Measurements from ENCODE around the gene FAT1.

Gene FAT1

DNA sequence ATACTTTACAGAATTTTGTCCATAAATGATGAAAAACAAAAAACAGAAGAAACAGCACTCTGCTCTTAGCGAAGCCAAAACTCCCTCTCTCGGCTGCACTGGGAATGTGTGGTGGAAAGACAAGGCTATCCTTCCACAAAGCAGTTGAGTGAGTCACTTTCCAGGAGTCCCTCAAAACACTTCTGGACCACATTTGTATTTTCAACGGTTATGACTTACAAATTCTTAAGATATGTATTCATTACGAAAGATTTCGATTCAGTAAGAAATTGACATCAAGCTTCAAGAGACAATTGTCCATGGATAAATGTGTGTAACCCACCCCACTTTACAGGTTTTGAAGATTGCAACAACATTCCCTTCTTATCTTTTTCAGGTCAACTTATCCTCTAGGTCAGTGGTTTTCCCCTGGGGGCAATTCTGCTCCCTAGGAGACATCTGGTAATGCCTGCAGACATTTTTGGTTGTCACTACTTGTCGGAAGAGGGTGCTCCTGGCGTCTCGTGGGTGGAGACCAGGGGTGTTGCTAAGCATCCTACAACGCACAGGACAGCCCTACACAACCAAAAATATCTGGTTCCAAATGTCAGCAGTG lies 101.6 kb downstream of the FAT1 start:
- no peak for DNase-seq (ENCODE audit: low spot score)

DNA sequence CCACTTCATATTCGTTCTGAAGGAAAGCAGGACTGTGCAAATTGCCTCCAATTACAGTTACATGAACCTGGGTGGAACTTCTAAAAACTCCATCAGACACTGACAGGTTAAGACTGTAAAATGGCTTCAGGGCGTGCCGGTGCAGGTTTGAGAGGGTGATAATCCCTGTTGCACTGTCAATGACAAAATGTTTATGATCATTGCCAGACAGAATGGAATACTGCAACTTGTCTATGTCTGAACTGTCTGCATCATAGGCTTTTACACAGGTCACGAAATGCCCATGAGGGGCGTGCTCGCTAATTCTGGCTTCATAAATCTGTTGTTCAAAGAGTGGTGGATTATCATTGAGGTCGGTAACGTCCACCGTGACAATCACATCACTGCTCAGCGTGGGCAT lies 104.6 kb downstream of the FAT1 start:
- DNase-seq (ENCODE audit: low spot score): no peak

DNA sequence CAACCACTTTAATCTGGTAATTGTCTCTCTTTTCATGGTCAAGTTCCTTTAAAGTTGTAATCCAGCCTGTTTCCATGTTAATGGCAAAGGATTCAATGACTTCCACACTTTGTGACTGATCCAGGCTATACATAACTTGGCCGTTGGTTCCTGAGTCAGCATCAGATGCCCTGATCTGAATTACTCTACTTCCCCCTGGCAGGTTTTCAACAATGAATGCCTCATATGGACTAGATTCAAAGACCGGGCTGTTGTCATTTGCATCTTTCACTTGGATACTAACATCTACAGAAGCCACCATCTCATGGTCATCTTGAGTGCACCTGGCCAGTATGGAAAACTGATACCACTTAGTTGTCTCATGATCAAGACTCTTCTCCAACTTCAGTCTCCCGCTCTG lies 105.7 kb downstream of the FAT1 start:
- no peak for DNase-seq (ENCODE audit: low spot score)

DNA sequence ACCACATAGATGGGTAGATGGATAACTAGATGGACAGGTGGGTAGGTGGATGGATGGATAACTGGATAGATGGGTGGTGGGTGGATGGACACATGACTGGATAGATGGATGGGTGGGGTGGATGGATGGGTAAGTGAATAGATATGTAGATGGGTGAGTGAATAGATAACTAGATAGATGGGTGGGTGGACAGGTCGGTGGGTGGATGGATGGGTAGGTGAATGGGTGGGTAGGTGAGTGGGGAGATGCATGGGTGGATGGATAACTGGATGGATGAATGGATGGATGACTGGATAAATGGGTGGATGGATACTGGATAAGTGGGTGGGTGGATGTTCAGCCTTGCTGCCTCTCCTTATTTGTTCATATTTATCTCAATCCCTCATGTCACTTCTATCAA lies 116.2 kb downstream of the FAT1 start:
- DNase-seq (ENCODE audit: low spot score): no peak

DNA sequence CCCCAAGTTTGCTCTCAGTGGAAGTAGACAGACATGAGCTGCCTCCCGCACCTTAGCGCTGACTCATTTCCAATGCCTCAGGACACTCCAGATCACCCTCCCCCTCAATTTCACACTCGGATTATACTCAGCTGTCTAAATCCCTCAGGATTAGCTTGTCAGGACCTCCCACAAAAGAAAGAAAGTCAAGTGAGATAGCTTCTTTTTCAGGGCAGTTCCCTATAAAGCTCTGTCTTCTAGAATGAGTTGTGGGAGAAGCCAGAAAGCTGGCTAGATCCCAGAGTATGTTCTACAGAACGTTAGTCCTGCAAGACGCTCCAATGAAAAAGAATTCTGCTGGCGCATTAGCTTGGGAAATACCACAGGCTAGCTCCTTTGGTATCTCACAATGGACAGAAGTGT lies 117.1 kb downstream of the FAT1 start:
- no peak for DNase-seq (ENCODE audit: low spot score)

DNA sequence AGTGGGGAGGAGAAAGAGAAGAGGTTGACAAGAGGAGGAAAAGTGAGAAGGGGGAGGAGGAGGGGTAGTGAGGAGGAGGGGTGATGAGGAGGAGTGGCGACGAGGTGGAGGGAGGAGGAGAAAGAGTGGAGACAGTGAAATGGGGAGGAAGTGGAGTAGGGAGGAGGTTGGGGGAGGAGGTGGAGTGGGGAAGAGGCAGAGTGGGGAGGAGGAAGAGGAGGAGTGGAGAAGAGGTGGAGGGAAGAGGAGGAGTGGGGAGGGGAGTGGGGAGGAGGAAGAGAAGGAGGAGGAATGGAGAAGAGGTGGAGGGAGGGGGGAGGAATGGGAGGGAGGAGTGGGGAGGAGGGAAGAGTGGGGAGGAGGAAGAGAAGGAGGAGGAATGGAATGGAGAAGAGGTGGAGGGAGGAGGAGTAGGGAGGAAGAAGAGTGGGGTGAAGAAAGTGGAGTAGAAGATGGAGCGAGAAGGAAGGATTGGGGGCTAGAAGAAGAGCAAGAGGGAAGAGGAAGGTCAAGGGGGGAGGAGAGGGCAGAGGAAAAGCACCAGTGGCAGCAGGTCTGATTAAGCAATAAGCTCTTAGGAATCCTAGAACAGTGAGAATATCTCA lies 118.3 kb downstream of the FAT1 start:
- no peak for DNase-seq (ENCODE audit: low spot score)

DNA sequence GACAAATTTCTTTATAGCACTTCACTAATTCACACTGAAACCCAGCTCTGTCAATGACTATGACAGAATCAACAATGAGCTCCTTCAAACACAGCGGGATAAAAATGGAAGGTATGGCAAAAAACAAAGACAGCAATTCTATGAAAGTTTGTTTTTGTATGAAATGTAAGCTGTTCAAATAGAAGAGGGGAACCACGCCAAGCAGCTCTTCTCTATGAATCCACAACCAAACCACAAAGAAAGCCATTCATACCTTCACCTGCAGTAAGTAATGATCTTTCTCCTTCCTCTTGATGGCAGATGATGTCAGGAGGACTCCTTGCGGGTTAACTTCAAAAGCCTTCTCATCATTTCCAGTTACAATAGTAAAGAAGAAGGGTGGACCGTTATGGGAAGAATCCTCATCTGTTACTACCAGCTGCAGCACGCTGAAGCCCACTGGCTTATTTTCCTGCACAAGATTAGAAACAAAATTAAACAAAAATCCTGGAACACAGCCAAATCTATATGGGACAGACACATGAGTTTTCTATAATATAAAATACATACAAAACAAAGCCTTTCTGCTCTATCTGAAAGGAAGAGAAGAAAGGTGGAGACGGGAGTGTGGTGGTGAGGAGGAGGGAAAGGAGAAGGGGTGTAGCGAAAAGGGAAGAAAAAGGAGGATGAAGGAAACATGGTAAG lies 119.4 kb downstream of the FAT1 start:
- DNase-seq (ENCODE audit: low spot score): no peak

DNA sequence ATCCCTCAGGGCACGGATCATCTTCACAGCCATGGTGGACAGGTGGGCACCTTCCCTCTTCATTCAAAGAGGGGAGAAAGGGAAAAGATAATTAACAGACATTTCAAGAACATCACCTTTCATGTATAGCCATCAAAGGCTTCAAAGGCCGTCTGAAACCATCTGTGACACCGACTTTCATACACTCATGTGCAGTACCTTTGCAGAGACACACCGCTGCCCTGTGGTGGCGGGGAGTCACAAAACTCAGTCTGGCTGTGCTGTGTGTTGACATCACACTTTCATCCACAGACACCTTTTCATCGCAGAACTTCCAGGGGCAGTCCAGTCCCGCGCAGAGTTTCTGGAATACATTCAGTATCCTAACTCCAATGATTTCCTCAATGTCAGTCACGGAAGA lies 120.7 kb downstream of the FAT1 start:
- DNase-seq (ENCODE audit: low spot score): no peak

DNA sequence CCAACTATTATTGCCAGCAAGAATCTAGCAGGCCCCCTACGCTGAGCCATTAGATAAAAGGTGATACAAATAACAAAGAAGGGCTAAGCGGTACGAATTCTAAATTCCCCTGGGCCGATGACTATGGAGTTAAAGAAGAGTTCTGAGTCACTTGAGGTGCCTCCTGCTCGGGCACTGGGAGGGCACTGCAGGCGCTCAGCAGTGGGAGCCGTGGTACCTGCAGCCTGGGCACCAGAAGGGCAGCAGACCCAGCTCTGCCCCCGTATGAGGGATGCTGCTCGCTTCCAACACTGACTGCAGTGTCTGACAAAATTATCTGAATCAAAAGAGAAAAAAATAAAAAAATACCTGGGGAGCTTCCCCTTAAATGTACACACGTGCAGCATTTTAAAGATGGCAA lies 124.2 kb downstream of the FAT1 start:
- no peak for DNase-seq (ENCODE audit: low spot score)

DNA sequence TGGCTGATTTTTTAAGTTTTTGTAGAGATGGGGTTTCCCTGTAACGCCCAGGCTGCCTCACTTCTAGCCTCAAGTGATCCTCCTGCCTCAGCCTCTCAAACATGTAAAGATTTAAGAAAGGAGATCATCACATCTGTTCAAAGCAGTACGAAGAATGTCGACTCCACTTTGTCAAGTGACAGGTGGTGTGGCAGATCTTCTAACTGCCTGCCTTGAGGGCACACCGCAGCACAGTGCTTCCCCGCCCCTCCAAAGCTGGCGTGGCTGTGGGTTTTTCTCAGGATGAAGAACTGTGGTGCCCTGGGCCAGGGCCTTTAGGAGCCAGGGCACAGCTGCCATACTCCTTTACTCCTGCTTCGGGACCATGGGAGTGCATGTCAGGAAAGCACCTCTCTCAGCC lies 125.0 kb downstream of the FAT1 start:
- DNase-seq (ENCODE audit: low spot score): no peak

DNA sequence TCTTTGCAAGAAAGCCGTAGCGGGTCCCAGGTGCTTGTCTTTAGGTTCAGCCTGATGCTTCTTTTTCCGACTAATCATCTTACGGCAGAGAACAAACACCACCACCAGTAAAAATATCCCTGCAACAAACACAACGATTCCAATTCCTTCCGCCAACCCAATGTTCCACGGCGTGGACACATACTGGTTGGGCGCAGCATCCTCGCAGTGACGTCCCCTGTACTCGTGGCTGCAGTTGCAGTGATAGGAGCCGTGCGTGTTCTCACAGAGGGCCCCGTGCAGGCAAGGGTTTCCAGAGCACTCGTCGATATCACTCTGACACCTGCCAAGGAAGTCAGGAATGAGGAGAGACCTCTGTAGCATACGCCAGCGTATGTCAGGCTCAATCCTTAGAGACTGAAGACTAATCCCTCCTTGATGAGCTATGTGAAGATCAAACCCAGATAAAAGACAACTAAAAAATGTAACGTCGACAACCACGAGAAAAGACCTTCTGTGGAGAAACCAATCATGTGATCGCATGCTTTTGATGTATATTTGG lies 126.7 kb downstream of the FAT1 start:
- DNase-seq (ENCODE audit: low spot score): no peak

DNA sequence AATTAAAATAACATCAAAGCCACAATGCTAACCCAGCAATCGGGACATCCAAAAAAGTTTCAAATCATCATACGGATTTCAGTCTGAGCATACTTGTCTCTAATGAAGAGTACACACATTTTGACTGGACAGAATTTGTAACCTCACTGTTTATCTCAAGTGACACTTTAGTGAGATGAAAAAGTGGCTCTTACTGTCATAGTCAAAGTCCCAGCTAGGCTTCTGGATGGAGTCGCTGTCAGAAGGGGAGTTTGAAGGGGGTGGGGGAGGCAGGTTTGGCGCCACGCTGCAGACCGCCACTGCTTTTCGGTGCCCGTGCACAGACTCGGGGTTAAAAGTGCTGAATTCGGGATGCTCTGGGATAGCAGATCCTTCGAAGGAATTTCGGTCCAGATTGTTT lies 127.3 kb downstream of the FAT1 start:
- no peak for DNase-seq (ENCODE audit: low spot score)

DNA sequence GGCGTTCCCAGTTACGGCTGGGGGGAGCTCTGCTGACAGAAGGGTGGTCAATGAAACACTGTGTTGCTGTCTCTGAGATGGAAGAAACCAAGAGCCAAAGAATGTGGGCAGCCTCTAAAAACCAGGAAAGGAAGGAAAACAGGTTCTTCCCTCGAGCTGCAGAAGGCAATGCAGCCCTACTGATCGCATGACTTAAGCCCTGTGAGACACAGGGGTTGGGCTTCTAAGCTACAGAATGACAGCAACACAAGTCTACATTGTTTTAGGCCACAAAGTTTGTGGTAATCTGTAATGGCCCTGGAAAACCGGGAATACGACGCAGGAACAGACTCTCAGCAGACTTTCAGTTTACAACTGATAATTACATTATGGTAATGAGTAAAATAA lies 130.1 kb downstream of the FAT1 start:
- DNase-seq (ENCODE audit: low spot score): no peak

DNA sequence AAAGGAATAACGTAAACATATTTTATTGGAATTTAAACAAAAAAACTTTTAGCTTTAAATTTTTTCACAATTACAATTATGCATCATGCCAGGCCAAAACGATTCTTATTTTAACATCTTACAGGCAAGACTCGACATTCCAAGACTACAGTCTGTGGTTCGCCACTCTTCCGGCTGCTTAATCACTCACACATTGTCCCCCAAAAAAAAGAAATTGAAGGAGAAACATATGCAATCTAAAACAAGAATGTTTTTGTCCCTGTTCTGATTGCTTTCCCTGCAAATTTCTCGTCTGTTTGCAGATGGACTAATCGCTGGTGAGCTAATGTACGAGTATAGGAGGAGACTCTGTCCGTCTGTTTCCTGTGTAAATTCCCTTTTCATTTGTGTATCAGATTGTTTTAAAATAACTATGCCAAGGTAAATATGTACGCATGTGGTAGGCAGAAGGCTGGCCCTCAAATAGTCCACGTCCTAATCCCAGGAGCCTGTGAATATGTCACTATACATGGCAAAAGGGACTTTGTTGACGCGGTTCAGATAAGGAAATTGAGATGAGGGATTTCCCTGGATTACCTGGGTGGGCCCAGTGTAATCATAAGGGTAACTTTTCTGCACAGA lies 130.6 kb downstream of the FAT1 start:
- DNase-seq (ENCODE audit: low spot score): no peak

DNA sequence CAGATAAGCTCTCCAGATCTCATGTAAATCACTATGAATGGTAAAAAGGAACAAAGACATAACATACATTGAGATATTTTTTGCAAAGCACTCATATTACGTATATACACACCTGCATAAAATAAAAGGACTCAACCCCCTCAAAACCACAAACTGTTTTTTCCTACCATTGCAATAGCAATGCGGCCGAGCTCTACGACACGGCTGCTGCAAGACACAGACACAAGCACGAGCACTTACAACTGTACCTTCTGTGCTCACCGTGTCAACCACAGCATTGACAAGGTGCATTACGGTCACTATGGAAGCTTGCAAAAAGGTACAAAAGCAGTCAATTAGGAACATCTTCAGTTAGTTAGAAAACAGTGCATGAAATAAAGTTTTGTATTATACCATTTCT lies 131.2 kb downstream of the FAT1 start:
- no peak for DNase-seq (ENCODE audit: low spot score)

DNA sequence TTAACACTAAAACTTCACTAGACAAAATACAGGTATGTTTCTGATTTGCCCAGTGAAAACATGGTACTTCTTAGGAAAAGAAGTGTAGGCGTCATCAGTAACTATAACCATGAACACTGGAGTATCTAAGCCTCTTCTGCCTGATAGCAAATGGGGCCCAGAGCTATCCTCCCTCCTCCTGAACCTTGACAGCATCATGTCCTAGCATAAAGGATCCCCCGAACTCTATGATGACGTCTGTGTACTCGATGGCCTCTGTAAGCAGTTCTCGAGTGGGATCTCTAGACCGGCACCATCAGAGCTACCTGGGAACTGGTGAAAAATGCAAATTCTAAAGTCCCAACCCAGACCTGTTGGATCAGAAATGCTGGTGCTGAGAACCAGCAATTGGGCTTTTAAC lies 132.0 kb downstream of the FAT1 start:
- DNase-seq (ENCODE audit: low spot score): no peak

DNA sequence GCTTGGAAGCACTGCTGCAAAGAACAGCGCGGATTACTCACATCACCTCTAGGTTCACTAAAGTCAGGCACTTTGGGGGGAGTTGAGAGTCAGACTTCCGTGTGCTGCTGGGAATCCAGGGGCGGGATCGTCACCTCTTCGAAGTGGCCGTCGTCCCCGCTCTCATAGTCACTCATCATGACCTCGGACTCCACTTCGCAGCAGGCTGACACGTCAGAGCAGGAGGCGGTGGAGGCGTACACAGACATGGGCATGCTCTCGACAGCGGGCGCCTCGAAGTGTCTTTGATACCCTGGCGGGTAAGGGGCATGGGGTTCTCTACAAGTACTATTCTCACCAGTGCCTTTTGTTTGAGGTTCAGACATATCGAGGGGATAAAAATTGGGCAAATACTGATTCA lies 135.2 kb downstream of the FAT1 start:
- DNase-seq (ENCODE audit: low spot score): no peak

DNA sequence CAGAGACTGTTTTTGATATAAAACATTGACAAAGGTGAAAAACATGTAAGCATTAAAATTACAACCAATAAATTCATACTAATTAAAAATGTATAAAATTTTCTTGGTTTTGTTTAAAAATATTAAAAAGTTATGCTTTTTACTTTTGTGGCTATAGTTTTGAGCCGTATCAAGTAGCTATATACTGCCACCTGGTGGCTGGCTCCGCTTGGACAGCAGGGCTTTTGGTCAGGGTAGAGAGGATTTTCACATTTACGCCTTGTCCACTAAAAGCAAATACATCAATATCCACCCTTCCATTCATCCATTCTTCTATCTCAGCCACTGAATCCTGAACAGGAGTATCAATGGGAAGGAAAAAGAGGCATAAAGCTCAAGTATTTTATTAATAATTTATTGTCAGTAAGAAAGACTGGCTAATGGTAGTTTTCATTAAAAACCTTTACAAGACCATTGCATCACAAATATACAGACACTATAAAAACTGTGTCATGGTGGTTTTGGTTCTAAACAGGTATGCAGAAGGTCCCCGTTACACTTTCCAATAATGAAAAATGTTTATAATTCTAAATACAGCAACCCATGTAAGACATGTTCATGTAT lies 136.1 kb downstream of the FAT1 start:
- peak; percentile 41 for DNase-seq (ENCODE audit: low spot score)

DNA sequence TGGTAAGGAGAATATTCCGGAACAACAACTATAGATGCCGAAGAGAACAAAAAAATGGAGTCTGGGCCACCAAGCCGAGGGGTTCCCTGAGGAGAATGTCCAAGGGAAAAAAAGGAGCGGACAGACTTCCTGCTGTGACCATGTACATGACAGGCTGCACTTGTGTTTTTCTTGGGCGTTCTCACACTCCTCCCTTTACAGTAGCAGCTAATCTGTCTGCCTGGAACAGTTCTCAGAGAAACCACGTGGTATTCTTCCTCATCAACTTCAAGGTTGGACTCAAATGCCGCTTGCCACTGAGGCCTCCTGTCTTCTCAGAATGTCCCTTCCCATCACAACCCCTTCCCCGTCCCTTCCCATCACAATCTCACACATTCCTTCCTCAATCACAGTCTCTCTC lies 137.5 kb downstream of the FAT1 start:
- DNase-seq (ENCODE audit: low spot score): no peak

DNA sequence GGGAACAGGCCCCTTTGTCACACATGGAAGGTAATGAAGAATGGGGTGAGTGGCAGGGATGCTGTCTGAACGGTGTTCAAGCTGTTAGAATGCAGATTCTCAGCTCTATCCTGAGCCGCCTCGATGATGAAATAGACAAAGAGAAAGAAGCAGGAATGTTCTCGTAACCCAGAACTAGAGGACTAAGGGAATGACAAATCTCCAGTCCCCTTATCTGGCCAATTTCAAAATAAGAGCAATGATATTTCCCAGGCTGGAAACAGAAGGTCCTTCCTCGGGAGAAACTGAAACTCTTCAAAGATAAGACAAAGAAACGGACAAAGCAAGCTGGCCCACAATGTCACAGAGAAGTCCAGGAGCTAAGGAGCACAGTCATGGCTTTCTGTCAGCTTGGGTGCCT lies 138.7 kb downstream of the FAT1 start:
- no peak for DNase-seq (ENCODE audit: low spot score)

DNA sequence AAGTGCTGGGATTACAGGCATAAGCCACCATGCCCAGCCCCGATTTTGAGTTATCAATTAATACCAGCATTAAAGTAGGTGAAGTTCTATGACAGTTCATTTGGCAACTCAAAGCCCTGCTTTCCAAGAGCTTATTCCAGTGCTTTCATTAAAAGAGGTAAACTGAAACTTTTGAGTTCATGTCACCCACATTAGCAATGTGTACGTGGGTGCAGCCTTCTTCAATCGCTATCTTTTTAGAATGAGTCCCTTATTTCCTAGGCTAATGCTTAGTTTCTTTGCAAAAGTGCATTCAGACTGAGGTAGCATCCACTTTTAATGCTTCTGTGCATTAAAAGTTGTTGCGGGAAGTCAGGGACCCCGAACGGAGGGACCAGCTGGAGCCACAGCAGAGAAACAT lies 142.2 kb downstream of the FAT1 start:
- DNase-seq (ENCODE audit: low spot score): no peak

DNA sequence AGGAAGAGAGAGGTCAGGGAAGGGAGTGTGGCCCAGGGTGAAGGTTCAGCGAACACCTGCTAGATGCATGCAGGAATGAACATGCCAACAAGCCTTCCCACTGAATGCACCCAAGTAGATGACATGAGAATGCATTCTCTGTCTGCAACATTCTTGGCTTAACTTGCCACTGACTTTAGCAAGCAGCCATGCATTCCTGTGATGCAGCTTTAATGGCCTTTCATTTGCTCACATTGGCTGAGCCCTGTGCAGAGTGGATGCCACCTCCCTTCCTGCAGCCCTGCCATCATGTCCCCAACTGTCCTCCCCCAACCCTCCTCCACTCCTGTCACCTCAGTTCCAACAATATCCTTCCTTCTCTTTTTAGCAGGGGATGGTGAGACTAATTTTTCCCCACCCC lies 143.0 kb downstream of the FAT1 start:
- no peak for DNase-seq (ENCODE audit: low spot score)
